Caco-2 (cell line): ENCODE data around the gene GTPBP1. TPM values are rescaled to one million over a fixed set of nuclear protein-coding genes. Genes with fewer than 3 reads are reported as not detected.
A peak's percentile ranks its signal among the peaks of the same experiment; 100 is the strongest.

Source experiments
- BruUV-seq: library from RNA; stranded (reverse); fragments of 400-500 nt; replicated peaks from 2 replicates; lab custom pipeline; 2021; lab: Mats Ljungman, UMichigan
- CTCF ChIA-PET: fragments of 300-600 bp; sonication (Branson Sonifier 250); formaldehyde crosslinking; loops from one replicate; lab custom pipeline; 2022; ENCODE audit warnings: antibody characterized with exemption; lab: Charles Lee
- POLR2A ChIA-PET: fragments of 300-600 bp; sonication (Branson Sonifier 250); formaldehyde crosslinking; loops from one replicate; lab custom pipeline; 2022; ENCODE audit warnings: antibody characterized with exemption; lab: Charles Lee
- DNase-seq, 2 experiments: peaks; one replicate each; pipeline versions ENCODE4 v3.0.0 to v3.0.0-alpha.2; 2020 to 2022
- H3K27me3 ChIP-seq: replicated peaks from 2 replicates; pipeline ENCODE4 v1.6.0; 2011; ENCODE audit warnings: low read length; ENCODE audit not compliant: control insufficient read depth, insufficient read depth
- H3K36me3 ChIP-seq: 2 replicates; pipeline ENCODE4 v1.5.1; 2011; ENCODE audit warnings: low read length; ENCODE audit not compliant: control insufficient read depth, insufficient read depth
- H3K4me1 ChIP-seq: fragments of 250-450 bp; sonication (Bioruptor Pico); 2 replicates; pipeline ENCODE4 v1.5.1; 2020; ENCODE audit warnings: mild to moderate bottlenecking
- H3K4me3 ChIP-seq: 2 replicates; pipeline ENCODE4 v1.5.1; 2011; ENCODE audit warnings: low read depth, mild to moderate bottlenecking, control low read depth, low read length
- H3K9me3 ChIP-seq: fragments of 250-450 bp; sonication (Bioruptor Pico); 2 replicates; pipeline ENCODE4 v1.5.1; 2020; ENCODE audit warnings: mild to moderate bottlenecking, moderate library complexity
- H3K27ac Mint-ChIP-seq: one replicate; pipeline ENCODE4 v1.8.0; 2022; ENCODE audit warnings: mixed read lengths; ENCODE audit not compliant: unreplicated experiment
- H3K27me3 Mint-ChIP-seq: one replicate; pipeline ENCODE4 v1.8.0; 2022; ENCODE audit warnings: mixed read lengths; ENCODE audit not compliant: insufficient read depth, unreplicated experiment
- H3K36me3 Mint-ChIP-seq: one replicate; pipeline ENCODE4 v1.8.0; 2022; ENCODE audit warnings: mild to moderate bottlenecking, mixed read lengths; ENCODE audit not compliant: insufficient read depth, unreplicated experiment
- H3K4me1 Mint-ChIP-seq: one replicate; pipeline ENCODE4 v1.8.0; 2022; ENCODE audit warnings: low read depth, mixed read lengths; ENCODE audit not compliant: unreplicated experiment
- H3K4me3 Mint-ChIP-seq: one replicate; pipeline ENCODE4 v1.8.0; 2022; ENCODE audit warnings: mild to moderate bottlenecking, moderate library complexity, mixed read lengths; ENCODE audit not compliant: unreplicated experiment
- H3K9me3 Mint-ChIP-seq: one replicate; pipeline ENCODE4 v1.8.0; 2022; ENCODE audit warnings: mixed read lengths; ENCODE audit not compliant: unreplicated experiment
- intact Hi-C: fragments of 100-400 bp; cut with micrococcal nuclease; formaldehyde crosslinking; loops from one replicate; pipeline ENCODE4 v1.10.0; 2022; ENCODE audit not compliant: unreplicated experiment
- total RNA-seq: library from RNA; stranded (reverse); gene quantifications from 2 replicates; pipeline ENCODE4 v1.2.3, GENCODE V29; 2022
- TF ChIP-seq, protein P1 (sequence below), 2 experiments: fragments of 200-600 bp in 1 of 2; IDR thresholded peaks; 1 replicate in 1 of 2; 2 replicates in 1 of 2; pipeline versions ENCODE4 v1.5.1 to v1.8.0; 2011 to 2022; ENCODE audit warnings: antibody characterized with exemption in 1 of 2, control low read depth in 1 of 2, inconsistent platforms in 1 of 2, low read depth in 1 of 2, low read length in 1 of 2, mild to moderate bottlenecking in 1 of 2, moderate library complexity in 1 of 2; ENCODE audit not compliant: insufficient read depth in 1 of 2, severe bottlenecking in 1 of 2, unreplicated experiment in 1 of 2

The GTPBP1 gene
- total RNA-seq, 1 experiment from 2014 or later: 47.2 TPM

DNA sequence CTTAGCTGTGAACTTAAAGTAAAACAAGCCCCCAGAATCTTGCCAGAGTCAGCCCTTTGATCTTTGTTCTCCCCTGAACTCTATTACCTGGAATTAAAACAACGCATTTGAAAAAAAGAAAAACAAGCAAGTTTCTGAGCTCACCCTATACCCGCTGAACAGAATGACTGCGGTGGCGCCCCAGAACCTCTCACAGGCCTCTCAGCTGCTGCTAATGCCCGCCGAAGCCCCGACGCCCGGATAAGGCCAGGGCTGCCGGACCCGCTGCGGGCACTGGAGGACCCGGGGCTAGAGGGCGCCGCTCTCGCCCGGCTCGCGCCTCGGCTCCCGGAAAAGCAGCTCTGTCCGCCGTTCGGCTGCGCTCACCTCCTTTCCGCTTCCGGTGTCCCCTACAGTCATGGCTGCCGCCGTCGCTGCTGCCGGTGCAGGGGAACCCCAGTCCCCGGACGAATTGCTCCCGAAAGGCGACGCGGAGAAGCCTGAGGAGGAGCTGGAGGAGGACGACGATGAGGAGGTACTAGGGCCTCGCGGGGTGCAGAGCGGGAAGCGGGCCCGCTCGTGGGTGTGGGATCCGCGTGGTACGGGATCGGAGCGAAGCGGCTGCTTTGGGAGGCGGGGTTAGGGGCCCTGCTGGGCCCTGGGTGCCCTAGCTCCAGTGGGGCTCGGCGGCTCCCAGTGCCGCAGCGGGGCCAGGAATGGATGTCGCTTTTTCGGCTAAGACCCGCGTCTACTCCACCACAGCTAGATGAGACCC, 24.0 kb upstream of the GTPBP1 start, which contains the start of gene TOMM22:
TOMM22 (plus strand) TSS at position 376 of the 754 bp plus-strand sequence; CDS start at position 398, 22 bp downstream.
- ChIA-PET CTCF (interaction anchor here (0.8 to 1.8 kb wide), 8 partner anchors 13 to 629 kb away, joined by 3 to 12 read pairs (median 4); partner anchors contain the start of gene GTPBP1), POLR2A (interaction anchor here (0.5 to 1.7 kb wide), 9 partner anchors 13 to 214 kb away, joined by 3 to 24 read pairs (median 9); partner anchors contain the start of genes GTPBP1 and KDELR3)
- H3K36me3 Mint-ChIP-seq: peaks cover 50% of the 10 kb centered on the region
- Histone ChIP-seq H3K4me1 (no peaks in the 10 kb centered on the region), H3K9me3 (peaks cover 3% of the 10 kb centered on the region; the same call in 1 of the 2 replicates), H3K4me3 (peak within 1 kb of the TSS; percentile 56), H3K27me3 (no peaks in the 10 kb centered on the region), H3K36me3 (peaks cover 11% of the 10 kb centered on the region)
- intact Hi-C loops: loop anchor here (1.0 kb wide), 1 partner anchor 13 kb away; no protein-coding TSS in a partner anchor
- no peaks in the 10 kb centered on the region for H3K9me3 Mint-ChIP-seq
- peak within 1 kb of the TSS; percentile 97 for H3K27ac Mint-ChIP-seq
- no TSS peak for BruUV-seq
- peak within 1 kb of the TSS; percentile 95 for H3K4me3 Mint-ChIP-seq
- TF ChIP-seq, protein P1, sequence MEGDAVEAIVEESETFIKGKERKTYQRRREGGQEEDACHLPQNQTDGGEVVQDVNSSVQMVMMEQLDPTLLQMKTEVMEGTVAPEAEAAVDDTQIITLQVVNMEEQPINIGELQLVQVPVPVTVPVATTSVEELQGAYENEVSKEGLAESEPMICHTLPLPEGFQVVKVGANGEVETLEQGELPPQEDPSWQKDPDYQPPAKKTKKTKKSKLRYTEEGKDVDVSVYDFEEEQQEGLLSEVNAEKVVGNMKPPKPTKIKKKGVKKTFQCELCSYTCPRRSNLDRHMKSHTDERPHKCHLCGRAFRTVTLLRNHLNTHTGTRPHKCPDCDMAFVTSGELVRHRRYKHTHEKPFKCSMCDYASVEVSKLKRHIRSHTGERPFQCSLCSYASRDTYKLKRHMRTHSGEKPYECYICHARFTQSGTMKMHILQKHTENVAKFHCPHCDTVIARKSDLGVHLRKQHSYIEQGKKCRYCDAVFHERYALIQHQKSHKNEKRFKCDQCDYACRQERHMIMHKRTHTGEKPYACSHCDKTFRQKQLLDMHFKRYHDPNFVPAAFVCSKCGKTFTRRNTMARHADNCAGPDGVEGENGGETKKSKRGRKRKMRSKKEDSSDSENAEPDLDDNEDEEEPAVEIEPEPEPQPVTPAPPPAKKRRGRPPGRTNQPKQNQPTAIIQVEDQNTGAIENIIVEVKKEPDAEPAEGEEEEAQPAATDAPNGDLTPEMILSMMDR (IDR thresholded peaks at IDR 0.05; ENCODE audit: insufficient read depth in 1 of 2, low read depth in 1 of 2, low read length in 1 of 2, severe bottlenecking in 1 of 2, unreplicated experiment in 1 of 2): peak in 1 of 2 experiments; percentile 77
- no peaks in the 10 kb centered on the region for H3K4me1 Mint-ChIP-seq
- peak; percentile 87 to 92 for DNase-seq
- H3K27me3 Mint-ChIP-seq: no peaks in the 10 kb centered on the region

DNA sequence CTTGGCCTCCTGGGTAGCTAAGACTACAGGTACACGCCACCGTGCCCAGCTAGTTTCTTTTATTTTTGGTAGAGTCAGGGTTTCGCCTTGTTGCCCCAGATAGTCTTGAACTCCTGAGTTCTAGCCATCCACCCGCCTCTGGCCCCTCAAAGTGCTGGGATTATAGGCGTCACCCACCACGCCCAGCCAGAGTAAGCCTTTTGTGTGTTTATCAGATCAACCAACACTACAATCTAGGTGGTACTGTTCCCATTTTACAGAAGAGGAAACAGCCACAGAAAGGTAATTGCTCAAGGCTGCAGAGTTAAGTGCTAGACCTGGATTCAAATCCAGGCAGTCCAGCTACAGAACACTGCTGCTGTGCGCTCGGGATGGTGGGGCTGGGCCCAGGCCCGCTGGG, 20.8 kb upstream of the GTPBP1 start:
- no TSS peak for BruUV-seq
- Histone ChIP-seq H3K9me3 (peaks cover 3% of the 10 kb centered on the region; the same call in 1 of the 2 replicates), H3K4me3 (no peak overlapping the region), H3K4me1 (no peaks in the 10 kb centered on the region), H3K36me3 (peaks cover 11% of the 10 kb centered on the region), H3K27me3 (no peaks in the 10 kb centered on the region)
- no peak overlapping the region for H3K4me3 Mint-ChIP-seq
- H3K9me3 Mint-ChIP-seq: no peaks in the 10 kb centered on the region
- peak overlapping the region; percentile 33 for H3K27ac Mint-ChIP-seq
- ChIA-PET POLR2A (interaction anchor here (0.7 to 1.8 kb wide), 2 partner anchors 9 to 13 kb away, joined by 4 to 5 read pairs; no protein-coding TSS in a partner anchor), CTCF (no interaction called here)
- no peaks in the 10 kb centered on the region for H3K27me3 Mint-ChIP-seq
- H3K36me3 Mint-ChIP-seq: peaks cover 81% of the 10 kb centered on the region
- intact Hi-C loops: no loop called here
- DNase-seq: no peak
- TF ChIP-seq, protein P1 (IDR thresholded peaks at IDR 0.05; ENCODE audit: insufficient read depth in 1 of 2, low read depth in 1 of 2, low read length in 1 of 2, severe bottlenecking in 1 of 2, unreplicated experiment in 1 of 2): no peak
- H3K4me1 Mint-ChIP-seq: no peaks in the 10 kb centered on the region

DNA sequence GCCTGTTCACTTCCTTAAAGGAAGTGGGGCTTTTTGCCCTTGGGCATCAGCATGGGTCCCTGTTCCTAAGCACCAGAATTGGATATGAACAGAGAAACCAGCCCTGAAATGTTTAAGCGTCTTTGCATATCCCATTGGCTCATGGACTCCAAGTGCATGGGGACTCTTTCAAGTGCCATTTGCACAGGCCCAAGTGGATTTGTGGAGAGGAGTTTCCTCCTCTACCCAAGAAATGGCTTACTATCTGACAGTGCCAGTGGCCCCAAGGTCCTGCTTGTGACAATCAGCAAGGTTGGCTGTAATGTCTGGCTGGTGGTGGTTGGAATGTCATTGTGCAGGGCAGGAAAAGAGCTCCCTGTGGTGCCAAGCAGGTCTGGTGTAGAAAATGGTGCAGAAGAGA, 20.0 kb upstream of the GTPBP1 start:
- BruUV-seq: no TSS peak
- H3K4me3 Mint-ChIP-seq: no peak overlapping the region

More for the DNA sequence above, 20.0 kb upstream of the GTPBP1 start:
- H3K9me3 ChIP-seq: peaks cover 3% of the 10 kb centered on the region; the same call in 1 of the 2 replicates
- no peak for DNase-seq
- no peaks in the 10 kb centered on the region for H3K4me1 ChIP-seq
- no peaks in the 10 kb centered on the region for H3K27me3 Mint-ChIP-seq
- no peaks in the 10 kb centered on the region for H3K27me3 ChIP-seq
- TF ChIP-seq, protein P1 (IDR thresholded peaks at IDR 0.05; ENCODE audit: insufficient read depth in 1 of 2, low read depth in 1 of 2, low read length in 1 of 2, severe bottlenecking in 1 of 2, unreplicated experiment in 1 of 2): no peak
- H3K4me1 Mint-ChIP-seq: no peaks in the 10 kb centered on the region
- CTCF ChIA-PET: no interaction called here
- no peak overlapping the region for H3K4me3 ChIP-seq
- H3K27ac Mint-ChIP-seq: peak overlapping the region; percentile 33
- intact Hi-C loops: no loop called here
- POLR2A ChIA-PET: no interaction called here
- H3K36me3 ChIP-seq: peaks cover 11% of the 10 kb centered on the region
- H3K36me3 Mint-ChIP-seq: peaks cover 88% of the 10 kb centered on the region
- no peaks in the 10 kb centered on the region for H3K9me3 Mint-ChIP-seq
